Neuronal stem cell (in vitro differentiated cells): Measurements from ENCODE around the gene TRPV4.

Source experiments
- DNase-seq: peaks from one replicate; pipeline ENCODE4 v3.0.0-alpha.2; 2013; ENCODE audit warnings: low spot score
- H2AFZ ChIP-seq: one replicate; pipeline ENCODE4 v1.6.1; 2013; ENCODE audit warnings: mild to moderate bottlenecking, low read length, inconsistent platforms
- H2AK5ac ChIP-seq: 2 replicates; pipeline ENCODE4 v1.6.1; 2013; ENCODE audit warnings: low read depth, mild to moderate bottlenecking, inconsistent platforms, low read length, moderate library complexity, mixed read lengths
- H2BK120ac ChIP-seq: 2 replicates; pipeline ENCODE4 v1.6.1; 2013; ENCODE audit warnings: low read depth, mild to moderate bottlenecking, inconsistent platforms, low read length, moderate library complexity, mixed read lengths
- H2BK12ac ChIP-seq: one replicate; pipeline ENCODE4 v1.6.1; 2013; ENCODE audit warnings: low read length, inconsistent platforms
- H2BK15ac ChIP-seq: 2 replicates; pipeline ENCODE4 v1.6.1; 2013; ENCODE audit warnings: mild to moderate bottlenecking, low read length, inconsistent platforms, mixed read lengths
- H2BK5ac ChIP-seq: one replicate; pipeline ENCODE4 v1.6.1; 2013; ENCODE audit warnings: inconsistent platforms, mild to moderate bottlenecking, low read length, moderate library complexity
- H3K14ac ChIP-seq: one replicate; pipeline ENCODE4 v1.6.1; 2013; ENCODE audit warnings: low read length, inconsistent platforms
- H3K18ac ChIP-seq: 2 replicates; pipeline ENCODE4 v1.6.1; 2013; ENCODE audit warnings: low read length, inconsistent platforms
- H3K23ac ChIP-seq: 2 replicates; pipeline ENCODE4 v1.6.1; 2013; ENCODE audit warnings: low read depth, mild to moderate bottlenecking, mixed read lengths, low read length, inconsistent platforms; ENCODE audit not compliant: poor library complexity
- H3K27ac ChIP-seq: replicated peaks from 3 replicates; pipeline ENCODE4 v1.5.1; 2013; ENCODE audit warnings: low read length, inconsistent platforms
- H3K27me3 ChIP-seq, 3 experiments: 2 replicates each; pipeline ENCODE4 v1.6.1; 2013; ENCODE audit warnings: low read length in 3 of 3, mild to moderate bottlenecking in 2 of 3, inconsistent platforms in 1 of 3, low read depth in 1 of 3, mixed read lengths in 1 of 3, moderate library complexity in 1 of 3; ENCODE audit not compliant: control insufficient read depth in 3 of 3, insufficient read depth in 3 of 3
- H3K36me3 ChIP-seq, 2 donors: replicated peaks in 1 of 2; 2 replicates each; pipeline ENCODE4 v1.6.1; 2013; ENCODE audit warnings: low read length in 2 of 2; ENCODE audit not compliant: control insufficient read depth in 2 of 2, insufficient read depth in 2 of 2
- H3K4ac ChIP-seq: 2 replicates; pipeline ENCODE4 v1.6.1; 2013; ENCODE audit warnings: inconsistent platforms, mild to moderate bottlenecking, low read length, moderate library complexity
- H3K4me1 ChIP-seq, 2 donors: 1 replicate in 1 of 2; 2 replicates in 1 of 2; pipeline ENCODE4 v1.6.1; 2013; ENCODE audit warnings: low read length in 2 of 2, low read depth in 1 of 2; ENCODE audit not compliant: control insufficient read depth in 2 of 2, insufficient read depth in 1 of 2
- H3K4me2 ChIP-seq: one replicate; pipeline ENCODE4 v1.6.1; 2013; ENCODE audit warnings: mild to moderate bottlenecking, low read length, inconsistent platforms; ENCODE audit not compliant: insufficient read depth, poor library complexity, severe bottlenecking
- H3K4me3 ChIP-seq, 2 donors: 2 replicates each; pipeline ENCODE4 v1.5.1; 2013; ENCODE audit warnings: low read length in 2 of 2, mild to moderate bottlenecking in 2 of 2, inconsistent platforms in 1 of 2, moderate library complexity in 1 of 2
- H3K79me1 ChIP-seq: one replicate; pipeline ENCODE4 v1.6.1; 2013; ENCODE audit warnings: low read depth, mild to moderate bottlenecking, inconsistent platforms, low read length, moderate library complexity
- H3K9ac ChIP-seq: one replicate; pipeline ENCODE4 v1.6.1; 2013; ENCODE audit warnings: mild to moderate bottlenecking, low read depth, low read length, inconsistent platforms; ENCODE audit not compliant: poor library complexity
- H3K9me3 ChIP-seq, 2 donors: replicated peaks in 1 of 2; 2 replicates each; pipeline versions ENCODE3 to v1.6.1; 2013; ENCODE audit warnings: low read length in 2 of 2, mild to moderate bottlenecking in 2 of 2, inconsistent platforms in 1 of 2, low read depth in 1 of 2, mixed read lengths in 1 of 2, moderate library complexity in 1 of 2; ENCODE audit not compliant: control insufficient read depth in 2 of 2, insufficient read depth in 1 of 2
- H4K8ac ChIP-seq: one replicate; pipeline ENCODE4 v1.6.1; 2013; ENCODE audit warnings: low read depth, mild to moderate bottlenecking, inconsistent platforms, low read length, moderate library complexity
- H4K91ac ChIP-seq: one replicate; pipeline ENCODE4 v1.6.1; 2013; ENCODE audit warnings: low read length, low read depth, mild to moderate bottlenecking, inconsistent platforms; ENCODE audit not compliant: poor library complexity
- WGBS, 2 donors: extraction: QIAGEN DNeasy Blood & Tissue Kit; methylation state at CpG; one replicate each; pipeline ENCODE4 v1.1.7; 2013; ENCODE audit warnings: missing lambda C conversion rate in 2 of 2, mixed read lengths in 1 of 2; ENCODE audit not compliant: insufficient read length in 2 of 2, insufficient replicate concordance in 1 of 2; ENCODE audit errors: extremely low coverage in 2 of 2; 5-methylcytosine and 5-hydroxymethylcytosine counted together

The TRPV4 gene

DNA sequence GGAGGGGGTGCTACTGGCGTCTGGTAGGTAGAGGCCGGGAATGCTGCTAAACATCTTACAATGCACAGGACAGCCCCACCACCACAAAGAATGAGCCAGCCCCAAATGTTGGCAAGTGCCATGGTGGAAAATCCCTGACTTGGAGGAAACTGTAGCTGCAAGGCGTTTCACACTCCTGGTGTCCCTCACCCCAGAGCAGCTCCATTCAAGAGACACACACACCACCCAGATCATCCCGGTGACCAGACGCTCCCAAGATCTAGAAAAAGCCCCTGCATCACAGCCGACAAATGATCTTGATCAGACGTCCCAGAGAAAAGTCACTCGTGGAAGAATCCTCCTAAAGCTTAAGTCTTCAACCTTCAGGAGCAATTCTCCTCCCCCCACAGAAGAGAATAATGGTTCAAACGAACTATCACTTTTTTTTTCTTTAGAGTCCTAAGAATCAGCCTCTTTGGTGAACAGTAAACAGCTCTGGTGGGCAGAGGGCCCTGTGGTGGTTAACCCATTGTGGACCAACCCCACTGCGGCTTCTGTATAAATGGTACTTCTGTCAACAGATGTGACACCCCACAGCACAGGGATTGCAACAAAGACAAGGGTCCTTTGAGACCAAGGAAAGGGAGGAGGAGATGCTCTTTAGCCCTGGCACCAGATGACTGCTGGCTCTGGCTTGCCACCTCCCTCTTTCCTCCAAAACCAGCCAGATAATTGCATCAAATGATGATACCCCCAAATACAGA lies 44.5 kb upstream of the TRPV4 start:
- Histone ChIP-seq H4K8ac (no peak overlapping the region), H4K91ac (no peak overlapping the region), H3K36me3 (no peaks in the 10 kb centered on the region), H3K27ac (no peak overlapping the region), H3K23ac (no peak overlapping the region), H3K14ac (no peak overlapping the region), H2AFZ (no peak overlapping the region), H3K4me2 (no peak overlapping the region), H2BK15ac (no peak overlapping the region), H2BK120ac (no peak overlapping the region), H2AK5ac (no peak overlapping the region), H2BK12ac (no peak overlapping the region), H3K18ac (no peak overlapping the region), H3K4ac (no peak overlapping the region), H3K27me3 (peaks cover 0 to 10% (median 10%) of the 10 kb centered on the region in 3 experiments), H3K4me3 (no peak overlapping the region), H2BK5ac (no peak overlapping the region), H3K4me1 (peaks cover 10 to 14% of the 10 kb centered on the region in 2 donors), H3K79me1 (peaks cover 5% of the 10 kb centered on the region), H3K9ac (no peak overlapping the region), H3K9me3 (no peaks in the 10 kb centered on the region)
- no peak for DNase-seq
- WGBS, 2 donors = no CpG with 5 or more reads among the region's 10 CpGs

DNA sequence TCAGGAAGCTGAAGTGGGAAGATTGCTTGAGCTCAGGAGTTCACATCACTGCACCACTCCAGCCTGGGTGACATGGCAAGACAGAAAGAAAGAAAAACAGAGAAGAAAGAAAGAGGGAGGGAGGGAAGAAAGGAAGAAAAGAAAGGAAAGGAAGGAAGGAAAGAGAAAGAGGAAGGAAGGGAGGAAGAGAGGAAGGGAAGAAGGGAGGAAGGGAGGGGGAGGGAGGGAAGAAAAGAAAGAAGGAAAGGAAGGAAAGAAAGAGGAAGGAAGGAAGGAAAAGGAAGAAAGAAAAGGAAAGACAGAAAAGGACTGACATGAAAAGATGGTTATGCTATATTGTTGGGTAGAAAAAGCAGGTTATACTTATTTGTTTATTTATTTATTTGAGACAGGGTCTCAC lies 43.2 kb upstream of the TRPV4 start:
- Histone ChIP-seq H4K91ac (no peak overlapping the region), H3K9ac (no peak overlapping the region), H2BK12ac (no peak overlapping the region), H3K27ac (no peak overlapping the region), H2BK120ac (no peak overlapping the region), H3K23ac (no peak overlapping the region), H2AFZ (no peak overlapping the region), H3K14ac (no peak overlapping the region), H2BK5ac (no peak overlapping the region), H3K4ac (no peak overlapping the region), H2AK5ac (no peak overlapping the region), H3K4me3 (no peak overlapping the region), H2BK15ac (no peak overlapping the region), H3K36me3 (peaks cover 0 to 6% of the 10 kb centered on the region in 2 donors), H4K8ac (no peak overlapping the region), H3K27me3 (peaks cover 0 to 7% (median 7%) of the 10 kb centered on the region in 3 experiments), H3K18ac (no peak overlapping the region), H3K9me3 (no peaks in the 10 kb centered on the region), H3K4me1 (peaks cover 12 to 19% of the 10 kb centered on the region in 2 donors), H3K79me1 (peaks cover 5% of the 10 kb centered on the region), H3K4me2 (no peak overlapping the region)
- no peak for DNase-seq

DNA sequence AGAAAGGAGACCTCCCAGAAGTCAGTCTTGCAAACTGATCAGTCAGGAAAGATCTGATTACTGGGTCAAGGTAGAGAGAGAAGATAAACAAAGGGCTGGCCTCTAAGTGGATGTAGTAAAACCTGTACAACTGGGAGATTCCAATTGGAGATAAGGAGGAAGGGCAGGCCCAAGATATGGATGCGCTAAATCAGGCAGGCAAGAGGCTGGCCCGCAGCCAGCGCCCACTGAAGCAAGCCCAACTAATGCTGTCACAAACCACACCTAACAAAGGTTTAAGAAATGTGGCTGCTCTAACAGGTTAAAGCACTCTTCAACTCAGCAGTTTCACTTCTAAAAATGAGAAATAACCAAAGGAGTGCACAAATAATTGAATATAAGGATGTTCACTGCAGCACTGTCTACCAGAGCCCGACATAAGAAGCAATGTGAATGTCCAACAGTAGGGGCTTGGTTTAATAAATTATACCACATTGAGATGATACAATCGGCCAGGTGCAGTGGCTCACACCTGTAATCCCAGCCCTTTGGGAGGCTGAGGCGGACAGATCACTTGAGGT lies 42.5 kb upstream of the TRPV4 start:
- peaks cover 9 to 16% of the 10 kb centered on the region in 2 donors for H3K4me1 ChIP-seq
- no peak overlapping the region for H3K14ac ChIP-seq
- H2BK12ac ChIP-seq = no peak overlapping the region
- no peak for DNase-seq
- H2AK5ac ChIP-seq = no peak overlapping the region
- no peak overlapping the region for H2BK5ac ChIP-seq
- no peak overlapping the region for H3K18ac ChIP-seq
- H3K9ac ChIP-seq = no peak overlapping the region
- no peak overlapping the region for H2BK120ac ChIP-seq
- no peaks in the 10 kb centered on the region for H3K27me3 ChIP-seq
- H2BK15ac ChIP-seq = no peak overlapping the region
- H3K36me3 ChIP-seq = peaks cover 0 to 6% of the 10 kb centered on the region in 2 donors
- H3K79me1 ChIP-seq = peaks cover 5% of the 10 kb centered on the region
- H3K9me3 ChIP-seq = no peaks in the 10 kb centered on the region
- no CpG with 5 or more reads among the region's 6 CpGs for WGBS, 2 donors
- no peak overlapping the region for H3K23ac ChIP-seq
- H3K4ac ChIP-seq = no peak overlapping the region
- no peak overlapping the region for H2AFZ ChIP-seq
- no peak overlapping the region for H4K91ac ChIP-seq
- H4K8ac ChIP-seq = no peak overlapping the region
- no peak overlapping the region for H3K4me3 ChIP-seq
- H3K27ac ChIP-seq = no peak overlapping the region
- no peak overlapping the region for H3K4me2 ChIP-seq

- Histone ChIP-seq H2BK120ac (no peak overlapping the region), H3K4me3 (no peak overlapping the region), H2AK5ac (no peak overlapping the region), H3K4ac (no peak overlapping the region), H4K91ac (no peak overlapping the region), H2AFZ (no peak overlapping the region), H3K27ac (no peak overlapping the region), H3K27me3 (no peaks in the 10 kb centered on the region), H3K36me3 (peaks cover 0 to 6% of the 10 kb centered on the region in 2 donors), H4K8ac (no peak overlapping the region), H3K18ac (no peak overlapping the region), H2BK15ac (no peak overlapping the region), H3K14ac (no peak overlapping the region), H3K9ac (no peak overlapping the region), H3K79me1 (no peaks in the 10 kb centered on the region), H2BK12ac (no peak overlapping the region), H3K4me2 (no peak overlapping the region), H2BK5ac (no peak overlapping the region), H3K4me1 (peaks cover 2 to 8% of the 10 kb centered on the region in 2 donors), H3K9me3 (no peaks in the 10 kb centered on the region), H3K23ac (no peak overlapping the region)
- no peak for DNase-seq
- WGBS, 2 donors = no CpG with 5 or more reads among the region's 6 CpGs
These were observed 40.5 kb upstream of the TRPV4 start for GRCh38 chr12:109873653-109874052.
